Measurements from ENCODE around the gene COASY. TPM values are rescaled to one million over a fixed set of nuclear protein-coding genes. Genes with fewer than 3 reads are reported as not detected.

Gene COASY
- polyA plus RNA-seq, 1 of the 3 experiments (the other 2 are of a cell fraction) = 69.4 TPM

DNA sequence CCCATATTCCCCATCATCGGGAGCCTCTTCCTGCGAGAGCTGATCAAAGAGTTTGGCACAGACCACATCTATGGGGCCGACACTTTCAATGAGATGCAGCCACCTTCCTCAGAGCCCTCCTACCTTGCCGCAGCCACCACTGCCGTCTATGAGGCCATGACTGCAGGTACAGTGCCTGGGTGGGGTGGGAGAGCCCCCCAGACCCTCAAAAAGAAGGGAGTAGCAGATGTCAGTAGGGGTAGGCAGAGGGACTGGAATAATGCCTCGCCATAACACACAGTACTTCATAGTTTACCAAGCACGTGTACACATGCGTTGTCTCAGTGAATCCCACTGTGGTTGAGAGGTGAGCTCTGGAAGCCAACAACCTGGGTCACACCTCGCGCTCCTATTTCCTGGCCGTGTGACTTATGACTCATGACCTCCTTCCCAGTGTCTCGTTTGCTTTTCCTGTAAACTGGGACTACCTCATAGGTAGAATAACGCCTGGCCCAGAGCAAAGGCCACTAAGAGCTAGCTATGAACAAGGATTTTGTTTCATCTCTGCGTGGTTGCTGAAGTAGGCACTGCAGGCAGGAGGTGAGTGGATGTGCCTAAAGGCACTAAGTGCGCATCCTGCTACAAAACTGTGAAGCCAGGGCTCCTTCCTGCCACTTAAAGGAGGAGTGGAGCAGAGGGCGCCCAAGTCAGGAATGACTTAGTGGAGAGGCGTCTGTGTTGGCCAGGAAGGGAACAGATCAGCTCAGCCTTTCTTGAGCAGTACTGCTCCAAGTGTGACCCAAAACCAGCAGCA lies 20.7 kb upstream of the COASY start:
- Histone ChIP-seq H3K9ac (no peak overlapping the region), H3K27me3 (ENCODE audit: insufficient read depth) (no peaks in the 10 kb centered on the region), H3K4me1 (ENCODE audit: control insufficient read depth in 1 of 2, insufficient read depth in 2 of 2, low read depth in 1 of 2, low read length in 1 of 2) (peaks cover 4 to 10% of the 10 kb centered on the region in 2 experiments; a peak in 2 of 4 replicates), H3F3A (replicated peaks; ENCODE audit: insufficient read depth) (peaks cover 9% of the 10 kb centered on the region), H4K20me1 (ENCODE audit: insufficient read depth) (0 out of 2 replicates have a peak, but pooled peaks cover 4% of the 10 kb centered on the region), H2AFZ (ENCODE audit: low read depth) (no peak overlapping the region), H3K4me3 (ENCODE audit: low read depth in 2 of 2, low read length in 1 of 2) (no peak overlapping the region), H3K79me2 (ENCODE audit: insufficient read depth) (peaks cover 22% of the 10 kb centered on the region), H3K9me3 (no peaks in the 10 kb centered on the region), H3K36me3 (replicated peaks in 1 of 2; ENCODE audit: control insufficient read depth in 1 of 2, insufficient read depth in 2 of 2, low read length in 1 of 2) (peaks cover 12 to 16% of the 10 kb centered on the region in 2 experiments), H3K27ac (ENCODE audit: low read depth in 2 of 2, low read length in 1 of 2) (no peak overlapping the region), H3K4me2 (no peak overlapping the region), H3K9me2 (no peaks in the 10 kb centered on the region)
- WGBS (ENCODE audit: low lambda C conversion rate) = 82% methylated on average over 17 of the region's 17 CpGs
- no peak for TF ChIP-seq MEF2A (IDR thresholded peaks at IDR 0.05; ENCODE audit: borderline replicate concordance, low read depth)
- DNase-seq = no peak
- POLR2A ChIA-PET = interaction anchor here (0.7 to 1.4 kb wide), 2 partner anchors 22 to 167 kb away, joined by 3 read pairs; no protein-coding TSS in a partner anchor
- CTCF ChIA-PET = interaction anchor here (0.6 to 1.4 kb wide), 4 partner anchors 9 to 14 kb away, joined by 3 to 5 read pairs (median 4); no protein-coding TSS in a partner anchor

DNA sequence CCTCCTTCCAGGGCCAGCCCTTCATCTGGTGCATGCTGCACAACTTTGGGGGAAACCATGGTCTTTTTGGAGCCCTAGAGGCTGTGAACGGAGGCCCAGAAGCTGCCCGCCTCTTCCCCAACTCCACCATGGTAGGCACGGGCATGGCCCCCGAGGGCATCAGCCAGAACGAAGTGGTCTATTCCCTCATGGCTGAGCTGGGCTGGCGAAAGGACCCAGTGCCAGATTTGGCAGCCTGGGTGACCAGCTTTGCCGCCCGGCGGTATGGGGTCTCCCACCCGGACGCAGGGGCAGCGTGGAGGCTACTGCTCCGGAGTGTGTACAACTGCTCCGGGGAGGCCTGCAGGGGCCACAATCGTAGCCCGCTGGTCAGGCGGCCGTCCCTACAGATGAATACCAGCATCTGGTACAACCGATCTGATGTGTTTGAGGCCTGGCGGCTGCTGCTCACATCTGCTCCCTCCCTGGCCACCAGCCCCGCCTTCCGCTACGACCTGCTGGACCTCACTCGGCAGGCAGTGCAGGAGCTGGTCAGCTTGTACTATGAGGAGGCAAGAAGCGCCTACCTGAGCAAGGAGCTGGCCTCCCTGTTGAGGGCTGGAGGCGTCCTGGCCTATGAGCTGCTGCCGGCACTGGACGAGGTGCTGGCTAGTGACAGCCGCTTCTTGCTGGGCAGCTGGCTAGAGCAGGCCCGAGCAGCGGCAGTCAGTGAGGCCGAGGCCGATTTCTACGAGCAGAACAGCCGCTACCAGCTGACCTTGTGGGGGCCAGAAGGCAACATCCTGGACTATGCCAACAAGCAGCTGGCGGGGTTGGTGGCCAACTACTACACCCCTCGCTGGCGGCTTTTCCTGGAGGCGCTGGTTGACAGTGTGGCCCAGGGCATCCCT lies 18.5 kb upstream of the COASY start:
- CTCF ChIA-PET = interaction anchor here (1.7 to 1.9 kb wide), 2 partner anchors 11 to 35 kb away, joined by 5 to 8 read pairs; no protein-coding TSS in a partner anchor
- Histone ChIP-seq H3K4me3 (ENCODE audit: low read depth in 2 of 2, low read length in 1 of 2) (no peak overlapping the region), H2AFZ (ENCODE audit: low read depth) (no peak overlapping the region), H3K9me2 (no peaks in the 10 kb centered on the region), H3K36me3 (replicated peaks in 1 of 2; ENCODE audit: control insufficient read depth in 1 of 2, insufficient read depth in 2 of 2, low read length in 1 of 2) (peaks cover 9 to 25% of the 10 kb centered on the region in 2 experiments), H3K4me1 (ENCODE audit: control insufficient read depth in 1 of 2, insufficient read depth in 2 of 2, low read depth in 1 of 2, low read length in 1 of 2) (no peaks in the 10 kb centered on the region), H3K9me3 (no peaks in the 10 kb centered on the region), H3K79me2 (ENCODE audit: insufficient read depth) (0 out of 2 replicates have a peak, but pooled peaks cover 2% of the 10 kb centered on the region), H3K27me3 (ENCODE audit: insufficient read depth) (no peaks in the 10 kb centered on the region), H3F3A (replicated peaks; ENCODE audit: insufficient read depth) (peaks cover 9% of the 10 kb centered on the region), H3K27ac (ENCODE audit: low read depth in 2 of 2, low read length in 1 of 2) (no peak overlapping the region), H3K9ac (no peak overlapping the region), H4K20me1 (ENCODE audit: insufficient read depth) (no peaks in the 10 kb centered on the region), H3K4me2 (no peak overlapping the region)
- DNase-seq = no peak
- no peak for TF ChIP-seq FOSL2 (IDR thresholded peaks at IDR 0.05; ENCODE audit: borderline replicate concordance, low read depth)
- TF ChIP-seq YY1 (IDR thresholded peaks at IDR 0.05; ENCODE audit: low read depth) = no peak
- TF ChIP-seq NRF1 (IDR thresholded peaks at IDR 0.05; ENCODE audit: low read depth, low read length) = no peak
- no peak for TF ChIP-seq RFX5 (IDR thresholded peaks at IDR 0.05; ENCODE audit: low read length)
- no peak for TF ChIP-seq TAF1 (IDR thresholded peaks at IDR 0.05; ENCODE audit: borderline replicate concordance, low read depth, low read length)
- no peak for TF ChIP-seq SIN3A (IDR thresholded peaks at IDR 0.05; ENCODE audit: borderline replicate concordance, low read depth, low read length)
- TF ChIP-seq GATA2 (CRISPR knock-in tag; IDR thresholded peaks at IDR 0.05) = no peak
- TF ChIP-seq, protein P1, sequence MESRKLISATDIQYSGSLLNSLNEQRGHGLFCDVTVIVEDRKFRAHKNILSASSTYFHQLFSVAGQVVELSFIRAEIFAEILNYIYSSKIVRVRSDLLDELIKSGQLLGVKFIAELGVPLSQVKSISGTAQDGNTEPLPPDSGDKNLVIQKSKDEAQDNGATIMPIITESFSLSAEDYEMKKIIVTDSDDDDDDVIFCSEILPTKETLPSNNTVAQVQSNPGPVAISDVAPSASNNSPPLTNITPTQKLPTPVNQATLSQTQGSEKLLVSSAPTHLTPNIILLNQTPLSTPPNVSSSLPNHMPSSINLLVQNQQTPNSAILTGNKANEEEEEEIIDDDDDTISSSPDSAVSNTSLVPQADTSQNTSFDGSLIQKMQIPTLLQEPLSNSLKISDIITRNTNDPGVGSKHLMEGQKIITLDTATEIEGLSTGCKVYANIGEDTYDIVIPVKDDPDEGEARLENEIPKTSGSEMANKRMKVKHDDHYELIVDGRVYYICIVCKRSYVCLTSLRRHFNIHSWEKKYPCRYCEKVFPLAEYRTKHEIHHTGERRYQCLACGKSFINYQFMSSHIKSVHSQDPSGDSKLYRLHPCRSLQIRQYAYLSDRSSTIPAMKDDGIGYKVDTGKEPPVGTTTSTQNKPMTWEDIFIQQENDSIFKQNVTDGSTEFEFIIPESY (IDR thresholded peaks at IDR 0.05; ENCODE audit: borderline replicate concordance, low read depth) = no peak
- TF ChIP-seq, protein P2, sequence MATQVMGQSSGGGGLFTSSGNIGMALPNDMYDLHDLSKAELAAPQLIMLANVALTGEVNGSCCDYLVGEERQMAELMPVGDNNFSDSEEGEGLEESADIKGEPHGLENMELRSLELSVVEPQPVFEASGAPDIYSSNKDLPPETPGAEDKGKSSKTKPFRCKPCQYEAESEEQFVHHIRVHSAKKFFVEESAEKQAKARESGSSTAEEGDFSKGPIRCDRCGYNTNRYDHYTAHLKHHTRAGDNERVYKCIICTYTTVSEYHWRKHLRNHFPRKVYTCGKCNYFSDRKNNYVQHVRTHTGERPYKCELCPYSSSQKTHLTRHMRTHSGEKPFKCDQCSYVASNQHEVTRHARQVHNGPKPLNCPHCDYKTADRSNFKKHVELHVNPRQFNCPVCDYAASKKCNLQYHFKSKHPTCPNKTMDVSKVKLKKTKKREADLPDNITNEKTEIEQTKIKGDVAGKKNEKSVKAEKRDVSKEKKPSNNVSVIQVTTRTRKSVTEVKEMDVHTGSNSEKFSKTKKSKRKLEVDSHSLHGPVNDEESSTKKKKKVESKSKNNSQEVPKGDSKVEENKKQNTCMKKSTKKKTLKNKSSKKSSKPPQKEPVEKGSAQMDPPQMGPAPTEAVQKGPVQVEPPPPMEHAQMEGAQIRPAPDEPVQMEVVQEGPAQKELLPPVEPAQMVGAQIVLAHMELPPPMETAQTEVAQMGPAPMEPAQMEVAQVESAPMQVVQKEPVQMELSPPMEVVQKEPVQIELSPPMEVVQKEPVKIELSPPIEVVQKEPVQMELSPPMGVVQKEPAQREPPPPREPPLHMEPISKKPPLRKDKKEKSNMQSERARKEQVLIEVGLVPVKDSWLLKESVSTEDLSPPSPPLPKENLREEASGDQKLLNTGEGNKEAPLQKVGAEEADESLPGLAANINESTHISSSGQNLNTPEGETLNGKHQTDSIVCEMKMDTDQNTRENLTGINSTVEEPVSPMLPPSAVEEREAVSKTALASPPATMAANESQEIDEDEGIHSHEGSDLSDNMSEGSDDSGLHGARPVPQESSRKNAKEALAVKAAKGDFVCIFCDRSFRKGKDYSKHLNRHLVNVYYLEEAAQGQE (IDR thresholded peaks at IDR 0.05; ENCODE audit: low read depth, low read length) = no peak
- TF ChIP-seq, protein P3, sequence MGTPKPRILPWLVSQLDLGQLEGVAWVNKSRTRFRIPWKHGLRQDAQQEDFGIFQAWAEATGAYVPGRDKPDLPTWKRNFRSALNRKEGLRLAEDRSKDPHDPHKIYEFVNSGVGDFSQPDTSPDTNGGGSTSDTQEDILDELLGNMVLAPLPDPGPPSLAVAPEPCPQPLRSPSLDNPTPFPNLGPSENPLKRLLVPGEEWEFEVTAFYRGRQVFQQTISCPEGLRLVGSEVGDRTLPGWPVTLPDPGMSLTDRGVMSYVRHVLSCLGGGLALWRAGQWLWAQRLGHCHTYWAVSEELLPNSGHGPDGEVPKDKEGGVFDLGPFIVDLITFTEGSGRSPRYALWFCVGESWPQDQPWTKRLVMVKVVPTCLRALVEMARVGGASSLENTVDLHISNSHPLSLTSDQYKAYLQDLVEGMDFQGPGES (IDR thresholded peaks at IDR 0.05; ENCODE audit: low read depth, low read length) = no peak
- TF ChIP-seq, protein P4, sequence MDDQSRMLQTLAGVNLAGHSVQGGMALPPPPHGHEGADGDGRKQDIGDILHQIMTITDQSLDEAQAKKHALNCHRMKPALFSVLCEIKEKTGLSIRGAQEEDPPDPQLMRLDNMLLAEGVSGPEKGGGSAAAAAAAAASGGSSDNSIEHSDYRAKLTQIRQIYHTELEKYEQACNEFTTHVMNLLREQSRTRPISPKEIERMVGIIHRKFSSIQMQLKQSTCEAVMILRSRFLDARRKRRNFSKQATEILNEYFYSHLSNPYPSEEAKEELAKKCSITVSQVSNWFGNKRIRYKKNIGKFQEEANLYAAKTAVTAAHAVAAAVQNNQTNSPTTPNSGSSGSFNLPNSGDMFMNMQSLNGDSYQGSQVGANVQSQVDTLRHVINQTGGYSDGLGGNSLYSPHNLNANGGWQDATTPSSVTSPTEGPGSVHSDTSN (IDR thresholded peaks at IDR 0.05) = no peak
- no peak for TF ChIP-seq EZH2phosphoT487 (IDR thresholded peaks at IDR 0.05; ENCODE audit: borderline replicate concordance, low read depth)
- WGBS (ENCODE audit: low lambda C conversion rate) = 98% methylated on average over 11 of the region's 39 CpGs
- POLR2A ChIA-PET = interaction anchor here (2.9 kb wide), 1 partner anchor 10 kb away, joined by 9 read pairs; no protein-coding TSS in a partner anchor
